KOPT-K1 (cell line): ENCODE measurements around the gene PDE4B.

ENCODE experiments used
- H3K27ac ChIP-seq: fragments of 200-600 bp; sonication (generic); 2 replicates; pipeline ENCODE4 v1.5.1; 2016; ENCODE audit warnings: antibody characterized with exemption, mild to moderate bottlenecking, low read depth, low read length; ENCODE audit not compliant: poor library complexity, severe bottlenecking
- H3K36me3 ChIP-seq: fragments of 200-600 bp; sonication (generic); 2 replicates; pipeline ENCODE4 v1.5.1; 2017; ENCODE audit warnings: antibody characterized with exemption, mild to moderate bottlenecking, low read length, moderate library complexity; ENCODE audit not compliant: insufficient read depth
- H3K9me3 ChIP-seq: fragments of 200-600 bp; sonication (generic); 2 replicates; pipeline ENCODE4 v1.5.1; 2017; ENCODE audit warnings: antibody characterized with exemption, low read length, mild to moderate bottlenecking; ENCODE audit not compliant: insufficient read depth, poor library complexity, severe bottlenecking

PDE4B gene

DNA sequence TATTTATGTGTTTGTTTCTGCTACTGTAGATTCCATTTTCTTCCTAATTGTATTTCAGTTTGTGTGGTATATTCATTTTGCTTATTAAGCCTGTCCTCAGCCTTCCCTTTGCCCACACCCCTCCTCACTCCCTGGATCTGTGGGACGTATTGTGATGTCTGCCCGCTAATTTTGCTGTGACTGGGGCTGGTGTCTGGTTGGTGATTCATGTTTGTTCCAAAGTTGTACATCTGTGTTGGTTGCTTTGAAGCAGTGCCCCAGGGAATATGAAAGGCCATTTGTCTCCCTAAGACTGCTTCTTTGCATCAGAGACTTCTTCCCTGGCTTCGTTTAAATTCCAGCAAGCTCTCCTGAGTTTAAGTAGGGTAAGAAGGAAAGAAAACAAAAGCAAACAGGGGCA lies 451.7 kb downstream of the PDE4B start:
- Histone ChIP-seq H3K27ac (no peak overlapping the region), H3K36me3 (no peaks in the 10 kb centered on the region), H3K9me3 (no peaks in the 10 kb centered on the region)

DNA sequence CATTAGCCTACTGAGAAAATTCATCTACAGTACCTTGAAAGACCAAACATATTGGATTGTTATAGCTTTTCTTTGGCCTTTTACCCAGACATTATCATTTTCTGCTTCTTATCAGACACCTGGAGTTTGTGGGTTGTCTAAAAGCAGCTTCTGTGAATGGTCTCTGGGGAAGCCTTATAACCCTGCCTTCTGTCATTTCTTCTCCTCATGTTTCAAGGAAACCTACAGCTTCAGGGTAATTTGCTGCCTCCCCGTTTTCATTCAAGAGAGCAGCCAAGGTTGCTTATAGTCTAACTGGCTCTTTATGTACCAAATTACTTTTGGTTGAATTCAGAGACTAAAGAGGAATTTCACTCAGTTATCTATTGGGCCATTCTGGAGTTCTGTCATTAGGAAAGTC lies 453.0 kb downstream of the PDE4B start:
- Histone ChIP-seq H3K9me3 (no peaks in the 10 kb centered on the region), H3K36me3 (no peaks in the 10 kb centered on the region), H3K27ac (no peak overlapping the region)

DNA sequence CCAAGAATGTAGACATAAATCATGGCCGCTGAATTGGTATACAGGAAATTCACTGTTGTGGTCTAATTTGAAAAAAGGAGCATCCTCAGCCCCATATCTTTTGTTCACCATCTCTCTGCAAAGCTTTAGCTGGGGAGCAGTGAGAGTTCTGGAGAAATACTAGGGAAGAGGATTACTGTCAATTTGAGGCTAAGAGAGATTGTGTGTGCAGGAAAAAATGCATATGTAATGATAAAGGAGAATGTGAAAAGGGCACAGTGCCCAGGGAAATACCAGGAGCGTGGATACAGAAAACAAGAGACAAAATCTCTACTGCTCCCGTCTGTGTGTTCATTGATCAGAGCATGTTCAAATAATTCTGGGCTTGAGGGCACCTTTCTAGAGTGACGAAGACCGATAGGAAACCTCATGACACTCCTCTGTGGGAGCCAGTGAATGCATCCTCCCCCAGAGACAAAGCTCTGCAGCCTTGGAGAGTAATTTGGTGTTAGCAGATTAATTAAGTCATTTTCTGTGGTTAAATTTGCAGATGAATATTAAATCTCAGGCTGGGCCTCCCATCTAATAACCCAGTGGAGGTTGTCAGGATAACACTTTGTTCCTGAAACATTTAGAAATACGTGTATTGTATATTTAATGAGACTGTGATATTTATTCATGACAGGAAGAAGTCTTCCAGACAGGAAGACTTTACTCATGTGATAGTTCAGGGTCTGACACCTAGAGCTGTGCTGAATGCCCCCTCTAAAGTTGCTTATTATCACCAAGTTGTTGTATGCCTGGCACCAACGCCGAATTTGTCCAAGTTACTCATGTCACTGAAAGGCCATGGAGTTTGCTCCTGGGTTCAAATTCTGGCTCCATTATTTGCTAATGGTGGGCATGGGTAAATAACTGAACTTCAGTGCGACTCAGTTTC lies 453.9 kb downstream of the PDE4B start:
- H3K27ac ChIP-seq = no peak overlapping the region
- no peaks in the 10 kb centered on the region for H3K36me3 ChIP-seq
- H3K9me3 ChIP-seq = no peaks in the 10 kb centered on the region

DNA sequence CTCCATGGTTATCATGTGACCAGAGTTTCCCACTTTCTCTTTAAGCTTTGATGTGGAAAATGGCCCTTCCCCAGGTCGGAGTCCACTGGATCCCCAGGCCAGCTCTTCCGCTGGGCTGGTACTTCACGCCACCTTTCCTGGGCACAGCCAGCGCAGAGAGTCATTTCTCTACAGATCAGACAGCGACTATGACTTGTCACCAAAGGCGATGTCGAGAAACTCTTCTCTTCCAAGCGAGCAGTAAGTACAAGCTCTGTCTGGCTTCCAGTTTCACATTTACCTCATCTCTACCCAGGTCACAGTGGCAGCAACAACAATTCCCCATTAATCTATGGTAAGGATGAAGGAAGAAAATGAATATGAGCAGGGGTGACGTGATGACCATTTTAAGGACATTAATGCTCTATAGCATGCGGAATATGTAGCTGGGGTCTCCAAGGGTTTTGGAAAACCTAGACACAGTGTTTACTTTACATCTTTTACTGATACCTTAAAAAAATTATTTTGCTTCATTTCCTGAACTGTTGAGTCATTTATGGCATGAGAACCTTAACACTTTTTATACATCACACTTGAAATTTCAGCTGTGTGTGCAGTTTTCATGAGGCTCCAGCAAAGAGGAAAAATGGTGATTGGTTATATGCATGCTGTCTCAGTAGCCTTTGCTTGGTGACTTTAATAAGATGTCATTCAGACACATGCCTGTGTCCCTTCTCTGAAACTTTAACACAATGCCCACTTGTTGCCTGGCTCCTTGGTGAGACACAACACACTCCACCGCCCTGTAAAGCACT lies 454.9 kb downstream of the PDE4B start:
- no peaks in the 10 kb centered on the region for H3K9me3 ChIP-seq
- H3K36me3 ChIP-seq = no peaks in the 10 kb centered on the region
- no peak overlapping the region for H3K27ac ChIP-seq

DNA sequence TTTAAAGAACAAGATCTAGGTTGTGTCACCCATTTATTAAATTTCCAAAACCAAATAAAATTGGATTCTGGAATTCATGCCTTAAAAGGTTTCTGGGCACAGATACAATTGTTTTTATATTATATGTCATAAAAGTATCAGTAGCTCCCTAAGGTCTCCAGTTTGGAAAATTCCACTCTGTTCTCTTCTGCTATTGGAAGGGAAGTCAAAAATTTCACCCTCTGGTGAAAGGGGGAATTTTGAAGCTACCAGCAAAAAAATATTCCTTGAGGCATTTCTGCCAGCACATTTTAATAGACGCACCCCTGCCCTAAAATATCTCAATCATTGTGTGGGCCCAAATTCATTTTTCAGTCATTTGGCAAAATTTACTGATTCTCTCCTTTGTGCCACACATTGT lies 455.6 kb downstream of the PDE4B start:
- Histone ChIP-seq H3K36me3 (no peaks in the 10 kb centered on the region), H3K27ac (no peak overlapping the region), H3K9me3 (no peaks in the 10 kb centered on the region)

DNA sequence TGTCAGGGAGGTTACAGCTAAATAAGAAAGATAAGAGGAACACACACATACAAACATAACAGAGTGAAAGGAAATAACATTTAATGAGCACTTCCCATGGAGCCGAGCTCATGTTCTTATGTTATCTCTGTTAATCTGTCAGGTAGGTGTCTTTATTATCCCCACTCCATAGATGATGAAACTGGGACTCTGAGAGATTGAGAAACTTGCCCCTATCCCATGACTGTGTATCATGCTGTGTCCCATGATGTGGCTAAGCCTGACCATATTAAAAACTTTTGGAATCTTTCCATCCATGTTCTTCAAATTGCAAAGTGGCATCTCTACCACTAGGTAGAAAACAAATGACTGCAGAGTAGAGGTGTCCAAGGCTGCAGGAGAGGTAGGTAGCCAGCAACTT lies 456.1 kb downstream of the PDE4B start:
- Histone ChIP-seq H3K27ac (no peak overlapping the region), H3K36me3 (no peaks in the 10 kb centered on the region), H3K9me3 (no peaks in the 10 kb centered on the region)

DNA sequence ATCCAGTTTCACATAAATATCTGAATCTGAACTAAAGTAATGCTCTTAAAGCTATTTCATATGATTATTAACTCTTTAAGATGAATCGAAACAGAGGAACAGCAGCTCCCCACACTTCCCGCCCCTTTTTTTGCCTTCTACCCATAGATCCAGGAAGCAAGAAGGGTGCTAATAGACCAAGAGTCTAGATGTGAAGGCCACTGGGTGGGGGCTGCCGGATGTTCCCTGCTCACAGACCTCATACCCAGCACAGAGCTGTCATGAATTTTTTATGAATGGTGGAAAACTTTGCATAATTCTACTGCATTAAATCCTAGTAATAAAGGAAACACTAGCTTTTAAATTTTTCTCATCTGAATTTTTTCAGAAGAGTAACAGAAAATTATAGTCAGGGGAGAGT lies 457.4 kb downstream of the PDE4B start:
- Histone ChIP-seq H3K36me3 (no peaks in the 10 kb centered on the region), H3K9me3 (no peaks in the 10 kb centered on the region), H3K27ac (no peak overlapping the region)

DNA sequence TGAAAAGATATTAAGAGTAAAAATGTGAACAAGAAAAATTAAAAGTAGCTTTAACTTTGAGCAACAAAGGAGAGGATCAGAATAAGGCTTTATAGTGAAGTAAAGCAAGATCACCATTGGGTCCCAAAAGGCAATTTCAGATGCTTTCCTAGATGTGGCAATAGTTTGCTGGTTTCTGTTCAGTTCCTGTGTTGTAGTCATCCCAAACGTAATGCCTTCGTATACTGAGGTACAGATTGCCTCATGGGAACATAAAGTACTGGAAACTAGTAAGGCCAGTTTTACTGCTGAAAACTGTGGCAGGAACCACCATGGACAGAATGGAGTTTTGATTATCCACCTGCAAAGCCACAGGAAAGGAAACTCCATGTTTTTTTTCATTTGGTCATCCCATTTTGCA lies 457.8 kb downstream of the PDE4B start:
- H3K9me3 ChIP-seq = no peaks in the 10 kb centered on the region
- H3K27ac ChIP-seq = no peak overlapping the region
- H3K36me3 ChIP-seq = no peaks in the 10 kb centered on the region

DNA sequence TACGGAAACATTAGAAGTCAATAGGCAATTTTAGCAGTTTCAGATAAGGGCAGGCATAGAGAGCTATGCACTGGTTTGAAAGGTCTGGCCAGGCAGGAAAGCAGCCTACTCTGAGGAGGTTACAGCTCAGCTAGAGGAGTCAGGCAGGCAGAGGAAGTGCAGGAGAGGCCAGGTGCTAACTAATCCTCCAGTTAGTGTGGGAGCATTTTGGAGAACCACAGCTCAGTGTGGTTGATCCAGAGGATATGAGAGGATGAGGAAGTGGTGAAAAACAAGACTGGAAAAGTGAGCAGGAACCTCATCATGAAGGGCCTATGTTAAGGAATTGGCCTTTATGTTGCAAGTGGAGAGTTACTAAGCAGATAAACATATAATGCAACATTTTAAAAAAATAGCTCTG lies 458.9 kb downstream of the PDE4B start:
- Histone ChIP-seq H3K27ac (no peak overlapping the region), H3K9me3 (no peaks in the 10 kb centered on the region), H3K36me3 (no peaks in the 10 kb centered on the region)

DNA sequence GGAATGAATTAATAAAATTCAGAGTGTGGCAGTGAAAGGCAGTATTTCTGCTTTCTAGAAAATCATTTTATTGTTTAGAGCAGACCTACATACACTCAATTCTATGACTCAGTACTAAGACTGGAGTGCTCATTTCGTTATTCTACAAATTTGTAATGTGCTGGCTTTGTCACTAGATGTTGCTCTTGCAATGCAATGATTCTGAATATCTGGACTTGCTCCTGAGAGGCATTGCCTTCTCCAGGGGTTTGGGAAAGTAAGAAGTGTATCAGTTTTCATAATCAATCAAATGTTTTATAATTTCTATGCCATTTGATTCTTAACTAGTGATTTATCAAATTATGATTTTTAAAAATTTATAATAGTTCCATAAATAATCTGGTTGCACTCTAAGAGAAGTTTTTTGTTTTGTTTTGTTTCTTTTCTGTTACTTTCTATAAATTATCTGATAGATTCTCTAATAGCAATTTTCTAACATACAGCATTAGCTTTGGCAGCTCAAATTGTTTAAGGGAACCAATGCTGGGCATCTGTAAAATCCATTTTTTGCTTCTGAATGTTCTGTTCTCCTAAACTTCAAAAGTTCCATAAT lies 460.7 kb downstream of the PDE4B start:
- no peaks in the 10 kb centered on the region for H3K36me3 ChIP-seq
- no peaks in the 10 kb centered on the region for H3K9me3 ChIP-seq
- no peak overlapping the region for H3K27ac ChIP-seq

DNA sequence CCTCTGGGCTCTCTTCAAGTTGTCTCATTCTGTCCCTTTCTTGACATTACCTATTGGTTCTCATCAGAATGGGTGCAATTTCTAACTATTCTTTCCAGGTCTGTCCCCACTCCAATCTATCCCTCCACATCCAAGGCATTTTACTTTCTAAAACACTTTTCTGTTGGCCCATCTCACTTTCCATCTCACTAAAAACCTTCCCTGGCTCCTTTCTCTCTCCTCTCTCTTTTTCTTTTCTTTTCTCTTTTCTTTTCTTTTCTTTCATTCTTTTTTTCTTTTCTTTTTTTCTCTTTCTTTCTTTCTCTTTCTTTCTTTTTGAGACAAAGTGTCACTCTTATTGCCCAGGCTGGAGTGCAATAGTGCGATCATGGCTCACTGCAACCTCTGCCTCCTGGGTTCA lies 462.1 kb downstream of the PDE4B start:
- no peaks in the 10 kb centered on the region for H3K36me3 ChIP-seq
- H3K9me3 ChIP-seq = no peaks in the 10 kb centered on the region
- H3K27ac ChIP-seq = no peak overlapping the region

DNA sequence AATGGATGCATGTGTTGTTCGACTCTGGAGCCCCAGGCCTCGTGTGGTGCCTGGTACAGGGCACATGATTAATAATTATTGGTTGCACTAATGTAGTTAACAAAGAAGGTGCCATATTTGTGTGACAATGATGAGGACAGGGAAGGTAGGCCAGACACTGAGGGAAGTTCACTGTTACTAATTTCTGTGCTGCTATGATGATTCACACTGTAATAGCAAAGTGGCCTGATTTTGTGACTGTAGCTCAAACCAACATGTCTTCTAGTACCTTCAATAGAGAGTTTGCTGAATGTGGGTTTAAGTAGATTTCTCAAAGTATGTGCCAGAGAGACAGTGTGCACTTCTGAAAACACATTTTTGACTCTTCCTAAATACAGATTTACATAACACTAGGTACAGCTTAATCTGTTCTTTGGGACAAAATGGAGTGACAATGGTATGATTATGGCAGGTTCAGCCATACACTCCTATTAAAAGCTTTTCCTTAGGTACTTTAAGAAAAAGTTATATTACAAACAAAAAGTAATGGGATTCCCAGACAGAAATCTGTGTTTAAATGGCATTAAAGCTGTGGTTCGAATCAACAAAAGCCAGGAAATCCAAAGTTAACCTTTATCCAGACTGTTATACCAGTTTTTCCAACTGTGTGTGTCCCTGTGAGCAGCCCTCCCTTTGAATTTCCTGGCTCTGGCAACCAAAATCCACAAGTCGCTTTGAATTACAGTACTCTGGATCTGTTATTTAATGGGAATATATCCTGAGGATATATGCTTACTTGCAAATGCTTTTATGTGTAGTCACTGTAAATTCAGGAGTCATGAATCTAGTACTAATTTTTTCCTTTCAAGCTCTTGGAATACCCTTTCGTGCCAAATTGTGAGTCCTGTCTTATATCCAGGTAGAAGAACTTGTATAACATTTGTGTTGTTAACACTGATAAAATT lies 464.2 kb downstream of the PDE4B start:
- Histone ChIP-seq H3K9me3 (no peaks in the 10 kb centered on the region), H3K36me3 (no peaks in the 10 kb centered on the region), H3K27ac (no peak overlapping the region)

DNA sequence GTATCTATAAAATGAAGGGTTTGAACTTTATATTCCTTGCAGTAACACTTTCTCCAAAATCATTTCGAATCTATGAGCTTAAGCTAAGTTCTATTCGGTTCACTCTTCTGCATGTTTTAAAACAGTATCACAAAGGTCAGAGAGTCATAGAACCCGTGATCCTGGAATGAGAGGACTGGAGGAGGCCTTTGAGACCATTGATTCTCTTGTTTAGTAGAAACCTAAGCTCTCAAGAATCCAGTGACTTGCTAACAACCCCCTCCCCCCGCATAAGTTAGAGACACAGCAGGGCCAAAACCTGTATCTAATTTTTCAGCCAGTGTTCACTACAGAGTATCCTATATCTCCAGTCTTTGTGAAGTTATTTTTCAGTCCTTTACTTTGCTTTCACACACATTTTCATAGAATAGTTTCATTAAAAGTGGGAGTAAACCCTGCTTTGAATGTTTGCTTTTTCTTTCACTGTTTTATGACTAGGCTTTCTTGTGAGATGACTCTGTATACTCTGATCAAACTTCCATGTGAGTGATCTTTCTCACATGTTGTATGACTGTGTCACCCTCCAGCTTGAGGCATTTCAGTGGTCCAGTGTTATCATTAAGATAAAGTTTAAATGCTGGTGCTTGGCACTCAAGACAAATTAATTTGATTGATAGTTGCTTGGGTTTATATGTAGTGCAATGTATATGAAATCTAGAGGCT lies 465.9 kb downstream of the PDE4B start:
- Histone ChIP-seq H3K36me3 (no peaks in the 10 kb centered on the region), H3K27ac (no peak overlapping the region), H3K9me3 (no peaks in the 10 kb centered on the region)

DNA sequence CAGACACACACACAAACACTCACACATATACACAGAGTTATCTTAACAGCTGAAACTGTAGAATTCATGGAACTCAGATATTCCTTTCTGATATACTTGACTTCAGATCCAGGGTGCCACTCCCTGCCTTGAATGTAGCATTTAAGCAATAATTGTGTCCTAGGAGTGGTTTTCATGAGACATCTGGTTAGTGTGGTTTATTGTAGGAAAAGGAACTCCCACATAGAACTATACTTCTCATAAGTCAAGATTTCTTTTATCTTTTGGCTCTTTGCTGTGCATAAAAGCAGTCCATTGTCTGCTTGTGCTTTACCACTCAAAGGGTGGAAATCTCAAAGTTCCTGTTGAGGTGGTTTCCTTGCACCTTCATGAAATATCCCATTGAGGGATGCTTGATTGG lies 468.7 kb downstream of the PDE4B start:
- Histone ChIP-seq H3K36me3 (no peaks in the 10 kb centered on the region), H3K27ac (no peak overlapping the region), H3K9me3 (no peaks in the 10 kb centered on the region)
